ENCODE results near the gene CORO2A.
A peak's percentile ranks its signal among the peaks of the same experiment; 100 is the strongest.

DNA sequence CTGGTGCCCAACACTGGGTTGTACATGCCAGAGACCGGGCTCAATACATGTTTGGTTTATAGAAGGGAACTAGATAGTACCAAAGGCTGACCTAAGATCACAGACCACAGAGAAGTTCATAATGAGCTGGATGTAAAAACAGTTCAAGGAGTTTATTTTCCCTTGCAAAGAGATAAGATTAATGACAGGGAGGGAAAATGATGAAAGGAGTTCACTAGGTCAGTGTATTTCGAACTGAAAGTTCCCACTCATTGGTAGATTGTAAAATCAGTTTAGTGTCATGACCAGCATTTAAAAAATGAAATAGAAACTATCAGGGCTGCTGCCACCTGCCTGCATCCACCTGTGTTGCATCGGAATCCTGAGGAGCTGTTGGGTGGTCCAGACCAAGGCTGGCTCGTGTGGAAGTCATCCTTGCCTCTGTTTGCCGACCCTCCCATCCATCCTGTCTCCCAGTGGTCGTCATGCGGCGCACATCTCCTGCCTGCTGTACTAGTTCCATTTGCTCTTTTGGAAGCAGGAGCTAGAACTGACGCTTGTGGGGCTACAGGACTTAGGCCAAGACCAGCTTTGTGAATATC is 41.9 kb upstream of the CORO2A start:
- no peak for TF ChIP-seq POLR2A (IDR thresholded peaks at IDR 0.05)
- TF ChIP-seq, protein P1, sequence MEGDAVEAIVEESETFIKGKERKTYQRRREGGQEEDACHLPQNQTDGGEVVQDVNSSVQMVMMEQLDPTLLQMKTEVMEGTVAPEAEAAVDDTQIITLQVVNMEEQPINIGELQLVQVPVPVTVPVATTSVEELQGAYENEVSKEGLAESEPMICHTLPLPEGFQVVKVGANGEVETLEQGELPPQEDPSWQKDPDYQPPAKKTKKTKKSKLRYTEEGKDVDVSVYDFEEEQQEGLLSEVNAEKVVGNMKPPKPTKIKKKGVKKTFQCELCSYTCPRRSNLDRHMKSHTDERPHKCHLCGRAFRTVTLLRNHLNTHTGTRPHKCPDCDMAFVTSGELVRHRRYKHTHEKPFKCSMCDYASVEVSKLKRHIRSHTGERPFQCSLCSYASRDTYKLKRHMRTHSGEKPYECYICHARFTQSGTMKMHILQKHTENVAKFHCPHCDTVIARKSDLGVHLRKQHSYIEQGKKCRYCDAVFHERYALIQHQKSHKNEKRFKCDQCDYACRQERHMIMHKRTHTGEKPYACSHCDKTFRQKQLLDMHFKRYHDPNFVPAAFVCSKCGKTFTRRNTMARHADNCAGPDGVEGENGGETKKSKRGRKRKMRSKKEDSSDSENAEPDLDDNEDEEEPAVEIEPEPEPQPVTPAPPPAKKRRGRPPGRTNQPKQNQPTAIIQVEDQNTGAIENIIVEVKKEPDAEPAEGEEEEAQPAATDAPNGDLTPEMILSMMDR (IDR thresholded peaks at IDR 0.05), result peak in 1 of 7 experiments; percentile 47
